SK-N-MC (cell line): ENCODE results near the gene INPP5B.
A peak's percentile ranks its signal among the peaks of the same experiment; 100 is the strongest.

ENCODE experiments used
- DNase-seq: peaks from one replicate; pipeline ENCODE4 v3.0.0-alpha.2; 2011; ENCODE audit warnings: low read depth, low spot score
- H3K27ac ChIP-seq: fragments of 200-600 bp; sonication (generic); 2 replicates; pipeline ENCODE4 v1.5.1; 2016; ENCODE audit warnings: mixed run types
- H3K36me3 ChIP-seq: fragments of 200-600 bp; sonication (generic); 2 replicates; pipeline ENCODE4 v1.6.1; 2017; ENCODE audit warnings: antibody characterized with exemption, low read length, mixed read lengths; ENCODE audit not compliant: insufficient read depth
- H3K4me3 ChIP-seq: fragments of 200-600 bp; sonication (generic); 2 replicates; pipeline ENCODE4 v1.5.1; 2016
- H3K9ac ChIP-seq: fragments of 200-600 bp; sonication (generic); 2 replicates; pipeline ENCODE4 v1.8.0; 2017; ENCODE audit warnings: mixed run types, mixed read lengths; ENCODE audit not compliant: insufficient read length
- H3K9me3 ChIP-seq: fragments of 200-600 bp; sonication (generic); 2 replicates; pipeline ENCODE4 v1.6.1; 2017; ENCODE audit warnings: low read depth, mild to moderate bottlenecking, antibody characterized with exemption, low read length, moderate library complexity, mixed read lengths
- EZH2 ChIP-seq: fragments of 200-600 bp; sonication (generic); IDR thresholded peaks from one replicate; pipeline ENCODE4 v1.6.1; 2017; ENCODE audit warnings: antibody characterized with exemption
- FOXP2 ChIP-seq: optimal IDR thresholded peaks from 2 replicates; pipeline ENCODE3; 2011; ENCODE audit warnings: mild to moderate bottlenecking, moderate library complexity; ENCODE audit not compliant: insufficient read depth; ENCODE audit errors: extremely low read length, control extremely low read depth
- POLR2AphosphoS5 ChIP-seq: IDR thresholded peaks from 2 replicates; pipeline ENCODE4 v1.6.1; 2012; ENCODE audit warnings: mild to moderate bottlenecking, low read depth, low read length, borderline replicate concordance

INPP5B gene

GRCh38 chr1:37866491-37866890 is 80.4 kb downstream of the INPP5B start:
- no peak overlapping the region for H3K9ac ChIP-seq
- no peaks in the 10 kb centered on the region for H3K9me3 ChIP-seq
- no peak for DNase-seq
- no peak for TF ChIP-seq EZH2
- TF ChIP-seq FOXP2 = no peak
- no peak overlapping the region for H3K4me3 ChIP-seq
- no peak overlapping the region for H3K27ac ChIP-seq
- H3K36me3 ChIP-seq = no peaks in the 10 kb centered on the region

DNA sequence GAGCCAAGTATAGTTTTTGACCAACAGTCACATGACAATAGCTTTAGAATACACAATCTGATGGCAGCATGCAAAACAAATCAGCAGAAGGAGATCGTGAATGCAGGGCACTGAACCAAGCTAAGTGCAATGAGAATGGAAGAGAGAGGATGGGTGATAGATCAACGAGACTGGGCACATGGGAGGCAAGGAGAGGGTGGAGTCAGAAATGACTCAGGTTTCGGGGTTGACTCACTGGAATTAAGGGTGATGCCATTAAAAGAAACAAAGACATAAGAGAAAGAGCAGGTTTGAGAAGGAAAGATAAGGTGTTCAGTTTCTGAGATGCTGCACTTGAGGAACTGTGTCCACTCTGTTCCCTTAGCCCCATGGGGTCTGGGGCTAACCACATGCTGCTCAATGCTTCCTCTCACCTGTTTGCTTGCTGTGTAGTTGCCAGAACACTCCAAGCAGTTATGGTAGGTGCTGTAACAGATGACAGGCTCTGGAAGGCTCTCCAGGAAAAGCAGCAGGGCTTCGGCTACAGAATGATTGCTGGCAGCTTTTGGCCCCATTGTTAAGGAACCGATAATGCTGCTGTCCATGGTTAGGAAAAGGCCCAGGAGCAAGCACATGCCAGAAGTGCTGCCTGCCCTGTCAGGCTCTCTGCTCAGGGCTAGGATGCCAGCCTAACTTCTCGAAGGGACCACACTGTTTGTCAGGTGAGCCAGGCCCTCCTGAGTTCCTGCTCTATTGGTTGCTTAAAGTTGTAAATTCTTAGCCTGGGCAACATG is 81.3 kb downstream of the INPP5B start:
- TF ChIP-seq FOXP2 (no peak), POLR2AphosphoS5 (no peak), EZH2 (no peak)
- no peak overlapping the region for H3K27ac ChIP-seq
- H3K9me3 ChIP-seq = no peaks in the 10 kb centered on the region
- H3K36me3 ChIP-seq = no peaks in the 10 kb centered on the region
- no peak for DNase-seq
- no peak overlapping the region for H3K4me3 ChIP-seq
- H3K9ac ChIP-seq = no peak overlapping the region

DNA sequence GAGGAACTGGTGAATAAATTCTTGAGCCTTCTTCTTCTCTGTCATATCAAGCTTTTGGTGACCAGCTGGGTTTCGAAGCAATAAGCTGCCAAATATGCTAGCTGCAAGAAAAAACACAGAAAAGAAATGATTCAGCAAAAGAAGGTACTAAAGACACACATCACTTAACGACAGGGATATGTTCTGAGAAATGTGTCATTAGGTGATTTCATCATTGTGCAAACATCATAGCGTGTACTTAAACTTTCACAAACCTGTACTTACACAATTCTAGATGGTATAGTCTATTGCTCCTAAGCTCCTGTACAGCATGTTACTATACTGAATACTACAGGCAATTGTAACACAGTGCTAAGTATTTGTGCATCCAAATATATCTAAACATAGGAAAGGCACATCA is 84.5 kb downstream of the INPP5B start:
- Histone ChIP-seq H3K36me3 (peaks cover 2% of the 10 kb centered on the region), H3K9me3 (no peaks in the 10 kb centered on the region), H3K9ac (no peak overlapping the region), H3K4me3 (no peak overlapping the region), H3K27ac (no peak overlapping the region; the same call in 1 of the 2 replicates)
- no peak for DNase-seq
- TF ChIP-seq FOXP2 = no peak
- no peak for TF ChIP-seq EZH2
- TF ChIP-seq POLR2AphosphoS5 = no peak

GRCh38 chr1:37861151-37861550 is 85.7 kb downstream of the INPP5B start:
- Histone ChIP-seq H3K9ac (no peak overlapping the region), H3K27ac (no peak overlapping the region), H3K4me3 (no peak overlapping the region), H3K9me3 (no peaks in the 10 kb centered on the region), H3K36me3 (peaks cover 9% of the 10 kb centered on the region)
- TF ChIP-seq POLR2AphosphoS5 (no peak), FOXP2 (no peak), EZH2 (no peak)
- DNase-seq = no peak

GRCh38 chr1:37860346-37860666 is 86.5 kb downstream of the INPP5B start:
- peak overlapping the region; percentile 90 for H3K9ac ChIP-seq
- peak overlapping the region; percentile 84 for H3K27ac ChIP-seq
- H3K9me3 ChIP-seq = no peaks in the 10 kb centered on the region
- no peak for DNase-seq
- H3K4me3 ChIP-seq = peak overlapping the region; percentile 88
- H3K36me3 ChIP-seq = peaks cover 11% of the 10 kb centered on the region
- TF ChIP-seq POLR2AphosphoS5 (no peak), EZH2 (no peak), FOXP2 (no peak)

- peak; percentile 87 for DNase-seq
- TF ChIP-seq FOXP2 = no peak
- peak; percentile 95 for TF ChIP-seq POLR2AphosphoS5
- Histone ChIP-seq H3K9me3 (no peaks in the 10 kb centered on the region), H3K36me3 (peaks cover 16% of the 10 kb centered on the region), H3K27ac (peak within 1 kb of the TSS; percentile 84), H3K9ac (peak within 1 kb of the TSS; percentile 90), H3K4me3 (peak within 1 kb of the TSS; percentile 88)
Observed at GRCh38 chr1:37859507-37860345, 87.1 kb downstream of the INPP5B start, which contains the start of gene MTF1. MTF1 (minus strand) TSS chr1:37859592; CDS start chr1:37857658, 1,934 bp downstream.

GRCh38 chr1:37858931-37859506 is 87.8 kb downstream of the INPP5B start:
- Histone ChIP-seq H3K9ac (peak overlapping the region; percentile 79), H3K9me3 (no peaks in the 10 kb centered on the region), H3K36me3 (peaks cover 16% of the 10 kb centered on the region), H3K4me3 (peak overlapping the region; percentile 88), H3K27ac (no peak overlapping the region)
- DNase-seq = no peak
- TF ChIP-seq POLR2AphosphoS5 = no peak
- TF ChIP-seq EZH2 = no peak
- no peak for TF ChIP-seq FOXP2

DNA sequence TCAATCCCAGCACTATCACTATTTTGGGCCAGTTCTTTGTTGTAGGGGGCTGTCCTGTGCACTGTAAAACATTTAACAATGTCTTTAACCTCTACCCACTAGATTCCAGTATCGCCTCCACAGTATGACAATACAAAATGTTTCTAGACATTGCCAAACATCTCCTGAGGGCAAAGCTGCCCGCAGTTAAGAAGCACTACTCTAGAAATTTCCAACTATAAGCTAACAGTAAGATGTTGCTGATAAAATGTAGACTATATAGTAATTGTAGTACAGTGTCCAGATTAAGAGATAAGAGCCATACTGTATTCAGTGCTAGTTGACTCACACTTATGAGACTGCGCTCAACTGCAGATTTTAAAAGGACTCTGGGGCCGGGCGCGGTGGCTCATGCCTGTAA is 92.4 kb downstream of the INPP5B start:
- no peak for DNase-seq
- Histone ChIP-seq H3K9me3 (no peaks in the 10 kb centered on the region), H3K36me3 (peaks cover 16% of the 10 kb centered on the region), H3K27ac (no peak overlapping the region), H3K9ac (no peak overlapping the region), H3K4me3 (no peak overlapping the region)
- TF ChIP-seq FOXP2 (no peak), POLR2AphosphoS5 (no peak), EZH2 (no peak)

GRCh38 chr1:37853157-37853556 is 93.7 kb downstream of the INPP5B start:
- H3K4me3 ChIP-seq = no peak overlapping the region
- H3K27ac ChIP-seq = no peak overlapping the region
- no peak for TF ChIP-seq EZH2
- no peak for TF ChIP-seq POLR2AphosphoS5
- no peak for TF ChIP-seq FOXP2
- no peak for DNase-seq
- H3K9me3 ChIP-seq = no peaks in the 10 kb centered on the region
- H3K36me3 ChIP-seq = peaks cover 16% of the 10 kb centered on the region
- H3K9ac ChIP-seq = no peak overlapping the region
